ENCODE measurements around the gene OCSTAMP.

DNA sequence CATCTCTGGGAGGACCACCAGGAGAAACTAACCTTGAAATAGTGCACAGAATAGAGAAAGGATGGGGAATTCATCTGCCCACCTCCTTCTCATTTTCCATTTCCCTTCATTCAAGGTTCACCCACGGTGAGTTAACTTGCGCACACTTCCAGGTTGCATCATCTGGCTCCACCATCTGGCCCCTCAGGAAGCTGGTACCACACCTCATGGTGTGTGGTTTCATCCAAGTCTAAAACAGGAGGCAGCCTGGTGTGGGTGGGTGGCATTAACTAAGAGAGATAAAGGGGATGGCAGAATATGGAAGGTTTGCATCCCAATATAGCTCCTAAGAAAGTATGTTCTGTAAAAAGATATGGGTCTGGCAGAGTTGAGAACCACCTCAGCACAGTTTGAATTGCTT lies 40.9 kb downstream of the OCSTAMP start:
- TF ChIP-seq, protein P1, sequence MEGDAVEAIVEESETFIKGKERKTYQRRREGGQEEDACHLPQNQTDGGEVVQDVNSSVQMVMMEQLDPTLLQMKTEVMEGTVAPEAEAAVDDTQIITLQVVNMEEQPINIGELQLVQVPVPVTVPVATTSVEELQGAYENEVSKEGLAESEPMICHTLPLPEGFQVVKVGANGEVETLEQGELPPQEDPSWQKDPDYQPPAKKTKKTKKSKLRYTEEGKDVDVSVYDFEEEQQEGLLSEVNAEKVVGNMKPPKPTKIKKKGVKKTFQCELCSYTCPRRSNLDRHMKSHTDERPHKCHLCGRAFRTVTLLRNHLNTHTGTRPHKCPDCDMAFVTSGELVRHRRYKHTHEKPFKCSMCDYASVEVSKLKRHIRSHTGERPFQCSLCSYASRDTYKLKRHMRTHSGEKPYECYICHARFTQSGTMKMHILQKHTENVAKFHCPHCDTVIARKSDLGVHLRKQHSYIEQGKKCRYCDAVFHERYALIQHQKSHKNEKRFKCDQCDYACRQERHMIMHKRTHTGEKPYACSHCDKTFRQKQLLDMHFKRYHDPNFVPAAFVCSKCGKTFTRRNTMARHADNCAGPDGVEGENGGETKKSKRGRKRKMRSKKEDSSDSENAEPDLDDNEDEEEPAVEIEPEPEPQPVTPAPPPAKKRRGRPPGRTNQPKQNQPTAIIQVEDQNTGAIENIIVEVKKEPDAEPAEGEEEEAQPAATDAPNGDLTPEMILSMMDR (IDR thresholded peaks at IDR 0.05), result no peak
- TF ChIP-seq POLR2A (IDR thresholded peaks at IDR 0.05), result no peak

All from adrenal gland (tissue), 5 donors.